ENCODE results near the gene SLCO4A1.

SLCO4A1 gene

DNA sequence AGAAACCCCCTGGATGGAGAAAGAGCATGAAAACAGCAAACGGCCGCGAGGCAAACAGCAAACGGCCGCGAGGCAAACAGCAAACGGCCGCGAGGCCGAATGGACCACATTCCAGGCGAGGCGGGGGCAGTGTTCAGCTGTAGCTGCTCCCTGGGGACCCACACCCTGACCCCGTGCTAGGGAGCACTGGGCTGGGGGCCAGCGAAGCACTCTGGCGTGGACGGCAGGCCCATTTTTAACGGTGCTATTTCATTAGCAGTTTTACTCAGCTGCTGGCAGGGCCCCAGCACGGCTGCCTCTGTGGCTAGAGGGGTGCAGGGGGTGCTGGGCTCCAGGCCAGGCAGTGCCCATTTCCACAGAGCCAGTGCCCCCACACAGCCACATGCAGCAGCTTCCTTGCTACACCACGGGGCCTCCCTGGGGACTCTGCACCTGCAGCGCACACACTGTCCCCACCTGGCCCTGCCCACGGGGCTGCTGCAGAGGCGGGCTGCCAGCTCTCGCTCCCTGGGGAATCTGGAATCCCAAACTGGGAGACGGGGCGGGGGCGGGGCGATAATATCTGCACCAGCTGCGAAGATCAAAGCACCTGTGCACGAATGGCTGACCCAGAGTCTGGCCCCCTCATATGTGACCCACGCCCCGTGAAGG is 35.6 kb upstream of the SLCO4A1 start:
- no peak for DNase-seq (ENCODE audit: low read depth in 2 of 2)

DNA sequence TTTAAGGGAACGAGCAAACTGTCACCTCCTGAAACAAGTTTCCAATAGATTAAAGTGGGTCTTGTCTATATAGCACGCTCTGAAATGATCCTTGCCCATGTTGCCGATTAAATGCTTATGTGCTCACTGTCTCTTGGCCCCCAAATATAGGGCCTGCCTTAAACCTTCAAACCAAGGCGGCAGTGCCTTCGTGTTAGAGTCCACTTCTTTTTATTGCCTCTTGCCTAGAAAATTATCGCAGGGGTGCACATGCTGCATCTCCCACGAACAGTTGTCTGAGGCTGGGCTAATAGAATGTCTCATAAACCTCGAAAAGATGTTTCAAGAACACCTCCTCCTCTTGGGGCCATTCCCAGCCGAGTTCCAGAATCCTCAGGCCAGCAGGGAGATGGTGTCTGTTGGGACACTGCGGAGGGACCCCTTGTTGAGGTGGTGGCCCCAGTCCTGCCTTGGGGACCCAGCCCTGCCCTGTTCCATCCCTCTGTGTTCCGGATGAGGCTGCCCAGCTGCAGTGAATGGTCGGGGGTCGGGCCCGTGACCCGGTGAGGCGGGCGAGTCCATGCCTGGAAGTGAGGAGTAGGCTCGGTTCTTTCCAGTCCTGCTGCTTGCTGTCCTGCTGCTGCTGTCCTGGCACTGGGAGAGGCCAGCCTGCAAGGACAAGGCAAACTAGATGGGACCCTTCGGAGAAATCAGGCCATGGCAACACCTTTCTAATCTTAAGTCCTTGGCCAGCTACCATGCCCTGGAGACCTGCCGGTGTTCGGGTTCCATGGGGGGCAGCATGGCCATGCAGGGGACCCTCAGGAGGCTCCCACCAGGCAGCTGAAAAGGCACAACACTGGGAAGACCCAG is 34.7 kb upstream of the SLCO4A1 start:
- DNase-seq (ENCODE audit: low read depth in 2 of 2): no peak

DNA sequence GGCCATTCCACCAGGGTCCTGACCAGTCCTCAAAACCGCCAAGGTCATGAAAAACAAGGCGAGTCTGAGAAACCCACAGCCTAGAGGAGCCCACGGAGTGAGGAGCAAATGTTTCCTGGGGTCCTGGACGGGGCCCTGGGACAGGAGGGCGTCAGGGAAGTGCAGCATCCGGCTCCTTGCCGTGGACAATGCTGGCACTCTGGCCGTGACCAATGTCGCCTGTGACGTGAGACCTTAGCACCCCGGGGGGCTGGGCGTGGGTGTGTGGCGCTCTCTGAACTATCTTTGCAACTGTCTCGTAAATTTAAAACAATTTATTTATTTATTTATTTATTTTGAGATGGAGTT is 34.1 kb upstream of the SLCO4A1 start:
- no peak for DNase-seq (ENCODE audit: low read depth in 2 of 2)

DNA sequence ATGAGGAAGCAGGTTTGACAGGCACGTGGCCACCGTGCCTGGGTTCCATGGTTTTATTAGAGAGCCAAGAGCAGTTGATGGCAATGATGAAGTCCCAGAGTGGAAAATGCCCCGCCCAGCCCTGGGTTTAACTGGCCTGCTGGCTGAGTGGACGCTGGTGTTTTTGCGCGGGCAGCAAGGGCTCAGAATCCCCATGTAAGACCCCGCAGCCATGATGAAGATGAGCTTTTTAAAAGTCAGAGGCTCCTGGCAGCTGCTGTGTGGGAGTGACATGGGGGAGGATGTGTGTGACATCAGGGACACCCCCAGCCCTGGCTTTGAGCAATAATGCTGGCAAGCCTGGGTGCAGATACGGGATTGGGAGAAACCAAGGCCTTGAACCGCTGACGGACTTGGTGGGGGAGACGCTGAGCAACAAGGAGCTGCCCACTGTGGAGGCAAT is 33.0 kb upstream of the SLCO4A1 start:
- DNase-seq (ENCODE audit: low read depth in 2 of 2): no peak

DNA sequence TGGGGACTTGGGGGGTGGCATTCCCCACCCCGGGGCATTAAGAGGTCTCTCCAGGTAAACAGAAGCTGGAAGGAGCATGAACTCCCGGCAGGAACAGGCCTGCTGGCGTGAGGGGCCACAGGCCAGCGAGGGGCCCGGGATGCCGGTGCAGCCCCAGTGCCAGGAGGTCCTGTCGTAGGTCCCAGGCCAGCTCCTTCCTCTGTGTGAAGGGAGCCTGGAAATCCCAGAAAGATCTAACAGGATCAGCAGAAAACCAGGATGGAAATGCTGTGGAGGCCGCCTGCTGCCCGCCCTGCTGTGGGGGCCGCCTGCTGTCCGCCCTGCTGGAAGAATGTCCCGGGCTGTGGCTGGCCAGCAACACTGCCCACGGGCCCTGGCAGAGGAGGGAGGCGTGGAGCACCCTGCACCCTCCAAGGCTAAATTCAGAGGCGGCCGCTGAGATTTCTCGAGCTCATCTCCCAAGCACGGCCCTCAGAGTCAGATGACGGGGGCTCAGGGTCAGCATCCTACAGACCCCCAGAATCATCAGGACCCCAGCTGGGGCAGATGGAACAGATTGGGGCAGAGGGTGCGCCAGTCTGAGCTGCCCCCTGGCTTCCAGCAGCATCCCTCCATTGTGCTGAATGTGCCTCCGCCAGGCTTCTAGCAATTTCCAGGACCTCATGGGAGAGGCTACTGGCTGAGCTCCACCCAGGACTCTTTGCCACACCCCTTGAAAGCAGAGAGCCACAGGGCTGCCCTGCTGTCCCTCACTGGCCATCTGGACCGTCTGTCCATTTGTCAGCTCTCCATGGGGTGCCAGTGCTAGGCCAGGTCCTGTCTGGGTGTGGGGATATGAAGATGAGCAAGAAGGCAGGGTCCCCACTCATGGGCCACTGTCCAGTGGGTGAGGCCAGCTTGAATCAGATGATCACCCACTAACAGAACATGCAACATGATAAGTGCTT is 32.2 kb upstream of the SLCO4A1 start:
- DNase-seq (ENCODE audit: low read depth in 2 of 2): no peak

DNA sequence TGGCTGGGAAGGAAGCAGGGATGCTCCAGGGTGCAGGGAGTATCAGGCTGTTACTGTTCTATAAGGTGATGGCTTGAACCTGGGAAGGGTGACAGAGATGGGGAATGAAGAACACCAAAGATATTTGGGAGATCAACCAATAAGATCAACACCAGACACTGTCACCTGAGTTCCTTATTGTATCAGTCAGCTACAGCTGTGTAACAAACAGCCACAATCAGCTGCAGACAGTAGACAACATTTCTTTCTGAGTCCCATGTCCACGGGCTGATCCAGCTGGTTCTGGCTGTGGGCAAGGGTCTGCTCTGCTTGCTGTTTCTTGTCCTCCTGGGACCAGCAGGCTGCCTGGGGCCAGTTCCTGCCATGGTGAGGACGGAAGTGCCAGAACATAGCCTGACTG is 31.3 kb upstream of the SLCO4A1 start:
- DNase-seq (ENCODE audit: low read depth in 2 of 2): no peak

DNA sequence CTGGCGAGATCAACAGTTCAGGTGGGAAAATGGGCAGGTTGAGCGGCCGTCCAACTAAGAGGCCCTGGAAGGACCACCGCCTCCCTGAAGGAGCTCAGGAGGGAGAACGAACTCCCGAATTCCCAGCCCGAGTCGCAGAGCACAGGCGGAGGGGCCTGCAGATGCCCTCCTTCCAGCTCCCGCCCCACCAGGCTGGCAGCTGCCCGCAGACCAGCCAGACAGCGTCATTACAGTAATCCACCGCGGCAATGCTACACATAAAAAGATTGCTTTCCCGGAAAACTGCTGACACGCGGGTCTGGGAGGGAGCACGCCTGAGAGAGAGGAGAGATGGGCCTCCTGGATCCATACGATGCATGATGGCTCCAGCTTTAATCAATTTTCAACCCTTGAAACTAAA is 30.5 kb upstream of the SLCO4A1 start:
- DNase-seq (ENCODE audit: low read depth in 2 of 2): no peak

DNA sequence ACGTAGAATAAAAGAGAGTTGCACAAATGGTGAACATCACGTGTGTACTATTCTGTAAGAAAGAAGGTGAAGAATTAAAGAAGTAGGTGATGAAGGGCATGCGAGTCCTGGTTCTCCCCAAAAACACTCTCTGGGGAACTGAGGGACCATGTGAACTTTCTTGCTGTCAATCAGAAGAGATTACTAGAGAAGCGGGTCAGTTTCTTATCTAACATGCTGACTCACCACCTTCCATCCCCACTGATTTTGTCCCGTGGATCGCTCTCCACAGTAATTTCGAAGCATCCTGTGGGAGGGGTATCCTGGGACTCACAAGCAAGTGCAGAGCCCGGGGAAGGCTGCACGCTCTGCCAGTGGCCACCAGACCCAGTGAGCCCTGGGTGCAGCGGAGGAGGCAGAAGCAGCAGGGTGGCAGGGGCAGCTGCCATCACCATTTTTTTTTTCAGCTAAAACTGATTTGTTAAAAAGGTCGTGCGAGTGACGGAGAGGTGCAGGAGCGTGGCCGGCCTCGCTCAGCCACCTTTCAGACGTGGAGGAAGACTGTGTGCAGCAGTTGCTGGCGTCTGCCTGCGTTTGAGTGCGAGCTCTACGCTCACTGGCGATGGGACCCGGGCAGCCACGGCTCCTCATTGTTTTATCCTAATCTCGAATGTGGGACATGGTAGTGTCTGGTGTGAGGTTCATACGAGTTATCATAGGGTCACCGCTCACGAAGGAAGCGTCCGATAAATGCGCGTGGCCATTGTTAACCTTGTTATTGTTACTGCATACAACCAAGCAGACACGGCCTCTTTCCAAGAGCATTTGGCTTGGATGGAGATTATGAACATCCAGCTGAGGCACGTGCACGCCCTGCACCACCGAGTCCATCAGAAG is 28.0 kb upstream of the SLCO4A1 start:
- DNase-seq (ENCODE audit: low read depth in 2 of 2): no peak

DNA sequence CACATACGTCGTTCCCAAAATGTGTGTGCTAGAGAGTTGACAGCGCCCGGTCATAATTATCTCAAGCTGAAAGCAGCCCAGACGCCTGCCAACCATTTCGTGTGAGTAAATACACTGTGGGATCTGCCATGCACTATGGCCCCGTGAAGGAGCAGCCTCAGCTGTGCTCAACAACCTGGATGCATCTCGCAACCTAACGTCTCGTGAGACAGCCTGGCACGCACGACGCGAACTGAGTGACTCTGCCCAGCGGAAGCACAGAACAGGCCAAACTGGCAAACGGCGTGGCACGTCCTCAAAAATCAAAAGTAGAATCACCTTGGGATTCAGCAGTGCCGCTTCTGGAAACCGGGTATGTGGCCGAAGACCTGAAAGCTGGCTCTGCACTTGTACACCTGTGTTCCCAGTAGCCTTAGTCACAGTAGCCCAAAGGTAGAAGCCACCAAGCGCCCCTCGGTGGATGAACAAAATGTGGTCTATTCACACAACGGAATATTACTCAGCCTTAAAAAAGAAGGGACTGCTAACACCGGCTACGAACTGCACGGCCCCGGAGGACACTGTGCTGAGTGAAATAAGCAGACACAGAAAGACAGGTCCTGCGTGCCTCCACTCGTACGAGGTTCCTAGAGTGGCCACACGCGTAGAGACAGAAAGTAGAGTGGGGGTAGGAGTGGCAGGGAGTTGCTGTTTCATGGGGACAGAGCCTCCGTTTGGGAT is 27.2 kb upstream of the SLCO4A1 start:
- DNase-seq (ENCODE audit: low read depth in 2 of 2): no peak

DNA sequence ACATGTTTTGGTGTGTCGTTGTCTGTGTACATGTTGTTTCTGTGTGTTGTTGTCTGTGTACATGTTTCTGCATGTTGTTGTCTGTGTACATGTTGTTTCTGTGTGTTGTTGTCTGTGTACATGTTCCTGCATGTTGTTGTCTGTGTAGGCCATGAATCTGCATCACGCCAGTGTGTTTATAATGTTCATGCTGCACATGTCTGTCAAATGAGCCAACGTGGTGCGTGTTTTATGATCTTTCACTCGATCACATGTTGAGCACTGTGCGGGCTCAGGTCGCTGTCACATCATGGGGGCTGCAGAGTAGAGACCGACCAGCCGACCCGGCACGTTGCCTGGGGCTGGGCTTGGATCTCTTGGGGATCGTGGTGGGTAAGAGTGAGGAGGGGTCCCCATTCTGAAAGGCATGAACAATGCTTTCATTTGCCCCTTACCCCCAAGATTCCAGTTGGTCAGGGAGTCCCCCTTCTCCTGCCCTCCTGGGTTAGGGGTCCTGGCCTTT is 26.5 kb upstream of the SLCO4A1 start:
- no peak for DNase-seq (ENCODE audit: low read depth in 2 of 2)

DNA sequence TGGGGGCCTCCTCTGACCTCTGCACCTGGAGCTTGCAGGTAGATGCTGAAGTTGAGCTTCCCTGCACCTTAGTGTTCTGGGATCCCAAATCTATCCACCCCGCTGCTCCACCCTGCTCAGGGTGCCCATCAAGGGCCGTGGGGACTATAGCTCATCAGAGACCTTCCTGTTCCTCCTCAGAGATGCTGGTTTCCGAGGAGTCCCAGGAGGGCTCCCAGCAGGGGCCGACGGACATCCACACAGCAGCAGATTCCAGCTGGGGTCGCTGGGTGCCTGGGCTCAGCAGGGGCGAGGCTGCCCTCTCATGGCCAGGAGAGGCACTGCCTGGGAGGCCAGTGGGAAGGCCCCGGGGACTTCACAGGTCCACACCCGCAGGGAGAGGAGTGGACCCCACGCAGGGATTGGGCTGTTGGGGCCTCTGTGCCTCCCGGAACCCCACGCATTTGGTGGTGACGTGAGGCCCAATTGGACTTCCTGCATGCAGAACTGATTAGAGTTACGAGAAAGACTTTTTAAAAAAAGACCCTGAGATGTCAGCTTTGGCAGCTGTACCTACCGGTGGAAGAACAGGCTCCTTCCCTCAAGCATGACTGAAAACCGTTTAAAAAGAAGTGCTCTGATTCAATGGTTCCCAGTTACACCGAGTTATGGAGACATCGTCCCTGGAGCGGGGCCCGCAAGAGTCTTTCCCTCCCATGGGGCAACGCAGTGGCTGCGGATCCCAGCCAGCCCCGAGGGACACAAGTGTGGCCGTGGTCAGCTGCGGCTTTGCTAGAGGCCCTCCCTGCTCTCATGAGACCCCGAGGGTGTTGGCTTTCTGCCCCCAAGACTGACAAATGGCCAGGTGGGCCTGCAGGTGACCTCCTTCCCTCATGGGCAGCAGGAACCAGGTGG is 25.3 kb upstream of the SLCO4A1 start:
- peak; percentile 39 to 40 for DNase-seq (ENCODE audit: low read depth in 2 of 2)

DNA sequence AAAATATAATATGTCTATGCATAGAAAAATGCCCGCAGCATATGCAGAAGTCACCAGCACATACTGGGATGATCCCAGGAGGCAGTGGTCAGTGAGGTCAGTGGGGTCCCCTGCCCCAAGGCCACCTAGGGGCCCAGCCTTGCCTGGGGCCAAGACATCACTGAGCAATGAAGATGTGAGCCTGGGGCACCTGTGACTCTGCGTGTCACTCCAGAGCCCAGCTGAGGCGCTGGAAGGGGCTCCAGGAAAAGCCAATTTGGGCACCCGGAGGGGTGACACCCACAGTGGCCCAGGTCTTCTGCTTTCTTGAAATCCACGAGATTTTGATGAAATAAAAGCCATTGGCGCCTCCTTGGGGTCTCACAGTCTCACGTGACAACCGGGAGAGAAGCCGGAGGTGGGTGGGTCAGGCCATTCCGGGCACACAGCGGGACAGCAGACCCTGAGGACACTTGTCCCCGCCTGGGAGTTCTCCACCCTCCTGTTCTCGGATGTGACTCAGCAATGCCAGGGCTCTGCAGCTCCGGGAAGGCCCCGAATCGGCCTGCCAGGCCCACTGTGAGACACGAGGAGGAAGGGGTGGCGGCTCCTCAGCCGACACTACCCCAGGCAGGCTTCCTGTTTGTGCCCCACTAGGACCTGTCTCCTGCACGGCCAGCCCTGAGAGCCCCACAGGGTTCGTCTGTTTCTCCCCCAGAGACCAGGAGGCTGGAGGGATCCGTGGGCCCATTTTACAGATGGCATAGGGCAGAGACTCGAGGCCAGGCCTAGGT is 24.4 kb upstream of the SLCO4A1 start:
- peak; percentile 30 to 50 for DNase-seq (ENCODE audit: low read depth in 2 of 2)

DNA sequence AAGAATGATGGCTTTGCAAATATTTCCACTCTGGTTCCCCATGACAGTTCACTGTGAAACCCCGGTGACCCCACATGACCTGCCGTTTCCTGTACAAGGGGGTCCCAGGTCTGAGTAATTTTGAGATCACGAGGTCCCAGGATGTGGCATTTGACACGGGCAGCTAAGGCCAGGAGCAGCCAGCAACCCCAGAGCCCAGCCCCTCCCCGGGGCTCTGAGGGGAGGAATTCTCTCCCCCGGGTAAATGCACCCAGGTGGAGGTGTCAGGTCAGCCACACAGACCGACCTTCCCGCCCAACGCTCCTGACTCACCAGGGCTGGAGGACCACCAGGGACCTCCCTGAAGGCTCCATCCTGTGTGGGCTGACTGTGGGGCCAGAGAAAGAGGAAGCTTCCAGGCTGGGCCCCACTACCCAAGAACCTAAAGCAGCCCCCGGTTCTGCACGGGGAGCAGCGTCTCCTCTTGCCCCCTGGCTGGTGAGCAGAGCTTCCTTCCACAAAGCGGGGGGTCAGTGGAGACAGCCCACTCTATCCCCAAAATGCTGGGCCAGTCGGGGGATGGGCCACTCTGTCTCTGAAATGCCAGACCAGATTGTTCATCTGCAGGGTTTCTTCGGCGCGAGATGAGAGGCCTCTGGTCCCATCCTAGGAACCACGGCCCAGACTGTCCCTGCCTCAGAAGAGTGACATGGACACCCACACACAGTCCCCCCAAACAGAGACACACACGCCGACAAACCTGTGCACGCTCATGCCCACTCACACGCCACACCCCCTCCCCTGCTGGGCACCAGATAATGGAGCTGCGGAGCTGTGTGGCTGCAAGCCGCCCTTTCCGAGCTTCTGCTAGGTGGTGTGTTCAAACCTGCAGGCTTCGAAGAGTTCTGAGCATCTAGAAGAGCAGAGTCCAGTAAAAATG is 23.4 kb upstream of the SLCO4A1 start:
- peak; percentile 34 to 39 for DNase-seq (ENCODE audit: low read depth in 2 of 2)

DNA sequence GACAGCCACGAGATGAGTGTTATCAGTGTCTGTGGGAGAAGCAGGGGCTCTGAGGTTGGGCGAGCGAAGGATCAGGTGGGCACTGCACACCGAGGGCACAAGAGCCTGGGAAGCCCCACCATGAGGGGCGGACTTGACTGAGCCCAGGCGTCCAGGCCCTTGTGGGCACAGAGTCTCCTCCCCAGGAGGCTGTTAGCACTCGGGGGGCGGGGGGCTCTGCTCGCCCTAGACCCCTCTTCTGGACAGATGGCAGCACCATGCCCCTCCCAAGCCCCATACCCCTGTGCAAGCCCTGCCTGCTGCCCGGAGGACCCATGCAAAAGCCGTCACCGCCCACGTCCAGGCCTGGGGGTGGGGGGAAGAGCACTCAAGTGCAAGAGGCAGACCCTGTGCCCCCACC is 21.7 kb upstream of the SLCO4A1 start:
- DNase-seq (ENCODE audit: low read depth in 2 of 2): no peak

DNA sequence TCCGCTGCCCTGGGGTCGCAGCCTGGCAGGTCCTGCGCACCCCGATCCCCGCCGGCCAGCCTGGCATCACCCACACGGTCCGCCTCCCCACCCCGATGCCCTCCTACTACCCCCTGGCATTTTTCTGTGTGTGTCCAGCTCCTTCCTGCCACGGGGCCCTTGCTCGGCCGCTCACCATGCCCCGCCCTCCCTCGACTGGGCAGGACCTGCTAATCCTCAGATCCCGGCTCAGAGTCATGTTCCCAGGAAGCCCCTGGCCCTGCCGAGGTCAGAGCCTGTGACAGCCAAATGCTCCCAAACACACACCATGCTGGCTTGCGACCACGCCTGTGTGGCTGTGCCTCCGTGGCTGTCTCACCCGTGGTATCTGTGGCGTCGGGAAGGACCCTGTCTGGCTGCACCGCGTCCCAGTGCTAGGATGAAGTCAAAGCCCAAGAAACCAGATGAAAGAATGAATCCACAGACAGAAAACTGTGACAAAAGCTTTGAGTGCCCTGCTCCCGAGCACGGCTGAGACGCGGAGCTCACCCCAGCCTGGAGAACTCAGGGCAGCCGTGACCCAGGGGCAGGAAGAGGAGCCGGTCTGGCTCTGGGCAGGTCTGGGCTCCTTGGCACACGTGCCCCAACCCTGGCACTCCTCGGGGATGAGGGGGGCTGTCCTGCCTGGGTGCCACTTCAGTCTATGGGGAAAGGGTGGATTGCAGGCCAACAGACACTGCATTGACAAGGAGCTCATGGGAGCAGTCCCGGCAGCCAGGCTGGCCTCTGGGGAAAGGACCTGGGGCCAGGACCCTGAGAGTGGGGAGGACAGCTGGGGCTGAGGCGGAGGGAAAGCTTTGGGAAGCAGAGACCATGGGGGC is 20.8 kb upstream of the SLCO4A1 start:
- DNase-seq (ENCODE audit: low read depth in 2 of 2): no peak

DNA sequence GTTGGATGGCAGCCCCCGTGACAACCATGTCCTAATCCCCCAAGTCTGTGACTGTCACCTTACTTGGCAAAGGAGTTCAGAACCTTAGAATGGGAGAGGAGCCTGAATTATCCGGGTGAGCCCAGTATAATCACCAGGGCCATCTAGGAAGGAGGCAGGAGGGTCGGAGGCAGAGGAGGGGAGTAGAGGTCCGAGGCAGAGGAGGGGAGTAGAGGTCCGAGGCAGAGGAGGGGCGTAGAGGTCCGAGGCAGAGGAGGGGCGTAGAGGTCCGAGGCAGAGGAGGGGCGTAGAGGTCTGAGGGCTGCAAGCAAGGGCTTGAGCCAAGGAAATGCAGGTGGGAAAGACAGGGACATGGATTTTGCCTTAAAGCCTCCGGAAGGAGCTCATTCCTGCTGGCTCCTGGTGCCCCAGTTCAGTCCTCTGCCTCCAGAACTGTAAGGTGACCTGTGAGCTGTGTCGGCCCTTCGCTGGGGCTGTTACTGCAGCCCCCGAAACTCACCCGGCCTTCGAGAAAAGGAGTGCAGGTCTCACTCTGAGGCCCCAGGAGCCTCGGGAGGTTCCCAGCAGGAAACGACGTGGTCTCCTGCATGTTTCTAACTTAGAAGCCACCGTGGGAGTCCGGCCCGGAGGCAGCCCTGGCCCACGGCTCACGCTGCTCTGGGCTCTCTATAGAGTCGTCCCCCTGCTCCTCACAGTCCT is 20.0 kb upstream of the SLCO4A1 start:
- no peak for DNase-seq (ENCODE audit: low read depth in 2 of 2)

Measured in stimulated activated CD8-positive, alpha-beta memory T cell treated with anti-CD3 and anti-CD28 coated beads, Interleukin-15, amount 100 ng/mL, for 4 hours (primary cell).